Measurements from ENCODE around the gene PDE6C.

The PDE6C gene

GRCh38 chr10:93608421-93608820, 3.9 kb upstream of the PDE6C start:
- H3K4me3 Mint-ChIP-seq, result no peak overlapping the region
- H3K4me1 Mint-ChIP-seq, result no peaks in the 10 kb centered on the region
- no peaks in the 10 kb centered on the region for H3K9me3 Mint-ChIP-seq
- no peak for TF ChIP-seq CTCF (IDR thresholded peaks at IDR 0.05; ENCODE audit: unreplicated experiment in 3 of 3)
- peaks cover 42% of the 10 kb centered on the region for H3K27me3 Mint-ChIP-seq (ENCODE audit: low read depth)
- no peak overlapping the region for H3K27ac Mint-ChIP-seq
- no peaks in the 10 kb centered on the region for H3K36me3 Mint-ChIP-seq (ENCODE audit: low read depth)

- no peaks in the 10 kb centered on the region for H3K4me1 Mint-ChIP-seq
- no peaks in the 10 kb centered on the region for H3K9me3 Mint-ChIP-seq
- no peaks in the 10 kb centered on the region for H3K36me3 Mint-ChIP-seq (ENCODE audit: low read depth)
- H3K27ac Mint-ChIP-seq, result no peak overlapping the region
- no peak for TF ChIP-seq CTCF (IDR thresholded peaks at IDR 0.05; ENCODE audit: unreplicated experiment in 3 of 3)
- H3K4me3 Mint-ChIP-seq, result no peak overlapping the region
- peaks cover 2% of the 10 kb centered on the region for H3K27me3 Mint-ChIP-seq (ENCODE audit: low read depth)
Observed at GRCh38 chr10:93613126-93613525, 789 bp downstream of the PDE6C start.

- Mint-ChIP-seq H3K9me3 (no peaks in the 10 kb centered on the region), H3K4me3 (no peak overlapping the region), H3K36me3 (ENCODE audit: low read depth) (no peaks in the 10 kb centered on the region), H3K27ac (no peak overlapping the region), H3K4me1 (no peaks in the 10 kb centered on the region), H3K27me3 (ENCODE audit: low read depth) (no peaks in the 10 kb centered on the region)
- no peak for TF ChIP-seq CTCF (IDR thresholded peaks at IDR 0.05; ENCODE audit: unreplicated experiment in 3 of 3)
Observed at GRCh38 chr10:93614101-93614825, 1.9 kb downstream of the PDE6C start.

GRCh38 chr10:93615576-93616235, 3.4 kb downstream of the PDE6C start:
- no peak for TF ChIP-seq CTCF (IDR thresholded peaks at IDR 0.05; ENCODE audit: unreplicated experiment in 3 of 3)
- Mint-ChIP-seq H3K27me3 (ENCODE audit: low read depth) (no peaks in the 10 kb centered on the region), H3K9me3 (no peaks in the 10 kb centered on the region), H3K4me1 (no peaks in the 10 kb centered on the region), H3K4me3 (no peak overlapping the region), H3K36me3 (ENCODE audit: low read depth) (no peaks in the 10 kb centered on the region), H3K27ac (no peak overlapping the region)

GRCh38 chr10:93620925-93621324, 8.6 kb downstream of the PDE6C start:
- Mint-ChIP-seq H3K27me3 (ENCODE audit: low read depth) (no peaks in the 10 kb centered on the region), H3K4me1 (no peaks in the 10 kb centered on the region), H3K9me3 (no peaks in the 10 kb centered on the region), H3K4me3 (no peak overlapping the region), H3K36me3 (ENCODE audit: low read depth) (no peaks in the 10 kb centered on the region), H3K27ac (no peak overlapping the region)
- TF ChIP-seq CTCF (IDR thresholded peaks at IDR 0.05; ENCODE audit: unreplicated experiment in 3 of 3), result no peak

GRCh38 chr10:93622942-93623341, 10.6 kb downstream of the PDE6C start:
- H3K4me3 Mint-ChIP-seq, result no peak overlapping the region
- no peaks in the 10 kb centered on the region for H3K4me1 Mint-ChIP-seq
- no peak for TF ChIP-seq CTCF (IDR thresholded peaks at IDR 0.05; ENCODE audit: unreplicated experiment in 3 of 3)
- no peak overlapping the region for H3K27ac Mint-ChIP-seq
- no peaks in the 10 kb centered on the region for H3K27me3 Mint-ChIP-seq (ENCODE audit: low read depth)
- H3K36me3 Mint-ChIP-seq (ENCODE audit: low read depth), result no peaks in the 10 kb centered on the region
- H3K9me3 Mint-ChIP-seq, result no peaks in the 10 kb centered on the region
